ENCODE data around the gene TBX6.
"Not testable (repeated sequence)": the region's sequence is repeated elsewhere in the genome, so short reads cannot be mapped to it uniquely, and the experiment has no call there.

TBX6 gene

DNA sequence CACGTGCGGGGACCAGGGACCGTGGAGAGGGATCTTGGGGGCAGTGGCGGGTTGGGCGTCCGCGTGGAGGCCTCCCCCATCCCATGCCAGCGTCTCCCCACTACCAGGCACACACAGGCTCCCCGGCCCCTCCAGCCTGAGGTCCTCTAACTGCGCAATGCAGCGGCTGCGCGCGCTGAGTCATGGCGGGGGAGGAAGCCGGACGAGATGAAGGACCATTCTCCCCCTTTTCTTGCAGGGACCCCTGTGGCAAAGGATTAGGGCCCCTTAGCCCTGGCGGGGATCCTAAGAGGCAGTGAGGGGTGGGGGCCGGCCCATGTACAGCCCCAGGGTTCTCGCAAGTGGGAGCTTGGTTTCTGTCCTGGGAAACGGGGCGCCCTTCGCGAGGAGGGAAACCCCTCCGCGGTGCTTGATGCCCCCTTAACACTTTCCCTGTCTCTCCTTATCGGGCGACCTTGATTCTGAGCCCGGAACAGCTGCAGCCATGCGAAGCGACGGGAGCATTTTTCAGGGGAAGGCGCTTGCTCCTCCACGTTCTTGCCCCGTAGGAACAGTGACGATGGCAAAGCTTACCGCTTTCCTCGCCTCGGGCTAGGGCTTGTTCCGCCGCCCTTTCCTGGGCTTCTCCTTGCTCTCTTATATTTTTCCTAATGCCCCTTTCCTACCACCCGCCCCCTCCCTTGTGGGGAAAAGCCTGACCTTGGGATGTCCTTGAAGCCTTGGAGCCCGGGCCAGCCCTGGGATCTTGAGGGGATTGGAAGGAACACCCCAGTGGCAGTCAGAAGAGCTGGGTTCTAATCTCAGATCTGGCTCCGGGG lies 25.6 kb downstream of the TBX6 start:
- peak; percentile 59 for DNase-seq

DNA sequence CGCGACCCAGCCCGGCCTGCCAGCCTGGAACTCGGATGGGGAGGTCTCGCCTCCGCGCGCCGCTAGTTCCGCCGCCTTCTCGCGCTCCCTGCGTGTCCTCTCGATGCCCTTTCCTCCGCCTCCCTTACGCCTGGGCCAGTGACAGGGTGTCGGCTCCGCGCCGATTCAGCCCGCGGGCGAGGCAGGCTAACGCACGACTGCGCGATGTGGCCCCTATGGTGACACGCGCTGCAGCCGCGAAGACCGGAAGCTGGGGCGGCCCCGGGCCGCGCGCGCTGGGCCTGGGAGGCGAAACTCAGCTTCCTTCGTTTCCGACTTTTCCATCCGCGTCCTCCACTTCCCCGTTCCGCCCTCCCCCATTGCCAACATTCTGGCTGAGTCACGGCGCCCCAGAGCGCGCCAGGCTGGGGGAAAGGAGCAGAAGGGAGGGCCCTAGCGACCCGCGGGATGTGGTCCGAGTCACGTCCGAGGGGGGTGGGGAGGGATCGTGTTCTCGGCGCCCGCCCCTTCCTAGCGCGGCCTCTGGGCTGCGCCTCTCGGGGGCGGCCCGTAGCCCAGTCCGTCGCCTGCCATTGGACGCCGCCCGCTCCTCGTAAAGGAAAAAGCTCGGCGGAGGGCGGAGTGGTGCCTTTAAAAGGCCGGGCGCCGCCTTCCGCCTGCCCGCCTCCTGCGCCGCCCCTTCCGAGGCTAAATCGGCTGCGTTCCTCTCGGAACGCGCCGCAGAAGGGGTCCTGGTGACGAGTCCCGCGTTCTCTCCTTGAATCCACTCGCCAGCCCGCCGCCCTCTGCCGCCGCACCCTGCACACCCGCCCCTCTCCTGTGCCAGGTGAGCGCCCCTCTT lies 26.4 kb downstream of the TBX6 start, which contains the start of gene ALDOA:
TSS of gene ALDOA (plus strand) at position 659 of the 841 bp plus-strand sequence. CDS start 1,138 bp downstream, outside the sequence.
- peak; percentile 95 for DNase-seq

DNA sequence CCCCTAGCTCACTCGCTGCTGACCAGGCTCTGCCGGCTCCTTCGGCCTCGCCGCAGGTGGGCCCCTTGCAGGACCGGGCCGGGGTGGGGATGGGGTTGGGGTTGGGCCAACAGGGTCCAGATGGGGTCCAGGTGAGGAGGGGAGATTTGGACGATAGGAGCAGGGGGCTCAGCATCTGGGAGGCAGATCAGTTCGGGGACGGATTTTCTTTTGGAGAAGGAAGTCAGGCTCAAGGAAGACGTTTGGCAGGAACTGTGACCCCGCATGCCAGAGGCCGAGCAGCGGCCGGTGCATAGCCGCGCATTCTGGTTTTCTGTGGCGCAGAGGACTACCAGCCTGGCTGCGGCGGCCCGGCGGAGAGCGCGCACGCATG lies 27.0 kb downstream of the TBX6 start:
- no peak for DNase-seq

DNA sequence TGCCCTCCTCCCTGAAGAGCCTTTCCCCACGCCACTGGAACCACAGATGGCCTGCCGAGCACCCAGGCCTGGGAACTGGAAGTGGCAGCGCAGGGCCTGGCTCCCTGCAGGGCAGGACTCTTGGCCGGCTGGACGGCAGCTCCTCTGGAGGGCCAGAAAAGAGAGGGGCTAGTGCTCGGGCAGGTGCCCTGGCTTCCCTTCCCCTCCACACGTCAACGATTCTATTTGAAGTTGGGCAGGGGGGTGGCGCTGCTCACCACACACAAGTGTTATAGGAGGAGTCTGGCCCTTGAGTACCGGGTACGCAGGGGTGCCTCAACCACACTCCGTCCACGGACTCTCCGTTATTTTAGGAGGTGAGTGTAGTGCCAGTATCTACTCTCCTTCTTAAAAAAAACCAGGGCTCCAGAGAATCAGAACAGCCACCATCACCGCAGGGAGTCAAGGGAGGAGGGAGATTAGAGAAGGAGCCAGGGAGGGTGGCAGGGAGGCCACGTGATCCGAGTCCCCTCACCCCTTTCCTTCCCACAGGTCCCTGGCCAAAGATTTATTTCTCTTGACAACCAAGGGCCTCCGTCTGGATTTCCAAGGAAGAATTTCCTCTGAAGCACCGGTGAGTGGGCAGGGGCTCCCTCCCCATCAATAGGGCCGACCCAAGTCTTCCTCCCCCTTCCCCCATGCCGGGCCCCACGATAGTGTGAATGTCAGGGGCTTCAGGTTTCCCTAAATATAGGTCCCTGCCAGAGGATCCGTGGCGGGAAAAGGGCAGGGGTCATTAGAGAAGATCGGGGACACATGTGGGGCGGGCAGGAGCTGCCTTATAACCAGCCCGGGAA lies 27.6 kb downstream of the TBX6 start:
- DNase-seq = peak; percentile 72

DNA sequence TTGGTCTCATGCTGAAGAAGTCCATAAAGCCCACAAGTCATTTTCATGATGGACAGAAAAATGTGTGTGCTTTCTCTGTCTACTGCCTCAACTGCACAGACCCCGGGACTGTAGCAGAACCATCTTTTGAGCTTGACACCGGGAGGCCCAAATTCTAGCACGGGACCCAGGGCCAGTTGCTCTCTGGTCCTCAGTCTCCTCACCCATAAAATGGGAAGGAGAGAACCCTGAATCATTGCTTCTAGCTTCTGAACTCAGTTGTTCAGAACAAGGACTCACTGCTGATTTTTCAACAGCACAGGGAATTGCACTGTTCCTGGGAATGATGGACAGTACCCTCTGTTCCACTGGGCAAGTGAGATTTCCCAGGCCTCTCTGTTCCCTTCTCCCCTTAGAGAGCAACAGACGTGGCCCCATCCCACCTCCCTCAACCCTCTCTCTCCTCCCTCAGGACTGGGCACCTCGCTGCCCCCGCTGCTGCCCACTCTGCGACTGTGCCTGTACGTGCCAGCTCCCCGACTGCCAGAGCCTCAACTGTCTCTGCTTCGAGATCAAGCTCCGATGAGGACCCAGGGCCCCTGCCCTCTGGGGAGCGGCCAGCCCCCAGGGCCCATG lies 28.3 kb downstream of the TBX6 start:
- DNase-seq = no peak

DNA sequence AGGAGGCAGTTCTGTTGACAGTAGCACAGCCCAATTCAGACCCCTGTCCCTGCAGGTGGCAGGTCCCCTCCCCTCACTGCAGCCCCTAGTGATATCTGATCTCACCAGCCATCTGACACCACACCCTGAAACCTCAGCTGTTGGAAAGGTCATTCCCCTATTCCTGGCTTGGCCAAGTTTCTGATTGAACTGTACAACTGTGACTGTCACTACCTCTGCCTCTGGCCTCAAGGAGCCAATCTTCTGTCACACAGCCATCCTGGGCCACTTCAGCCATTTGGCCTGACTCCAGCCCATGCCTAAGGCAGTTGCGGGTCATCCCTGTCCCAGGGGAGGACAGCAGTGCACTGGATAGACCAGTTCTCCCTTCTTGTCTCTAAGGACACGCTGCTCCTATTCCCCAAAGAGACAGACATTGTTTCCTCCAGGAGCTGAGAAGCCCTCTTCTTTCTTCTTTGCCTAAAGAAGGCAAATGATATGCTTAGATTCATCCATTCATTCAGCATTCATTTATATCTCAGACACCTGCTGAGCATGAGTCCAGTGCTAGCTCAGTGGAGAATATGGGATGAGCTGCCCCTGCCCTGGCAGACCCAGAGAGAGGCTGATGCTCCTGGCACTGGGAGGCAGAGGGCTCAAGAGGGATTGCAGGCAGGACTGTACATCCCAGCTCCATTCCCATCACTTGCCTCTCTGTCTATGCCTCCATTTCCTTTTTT lies 30.7 kb downstream of the TBX6 start:
- DNase-seq = no peak

DNA sequence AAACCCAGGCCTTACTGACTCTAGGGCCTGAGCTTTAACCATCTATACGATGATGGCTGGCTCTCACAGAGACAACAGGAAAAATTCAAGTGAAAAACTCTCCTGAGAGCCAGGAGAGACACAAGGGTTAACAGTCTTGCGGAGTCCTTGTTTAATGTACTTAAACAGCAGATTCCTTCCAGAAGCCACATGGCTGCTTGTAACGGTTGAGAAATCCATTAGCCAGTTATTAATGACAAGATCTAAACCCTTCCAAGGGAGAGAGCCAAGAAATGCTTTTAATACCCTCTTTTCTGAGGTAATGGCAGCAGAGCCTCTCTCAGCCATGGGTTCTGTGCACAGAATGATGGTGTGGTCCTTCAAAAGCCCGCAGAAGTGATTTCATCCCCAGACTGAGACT lies 31.4 kb downstream of the TBX6 start:
- no peak for DNase-seq

DNA sequence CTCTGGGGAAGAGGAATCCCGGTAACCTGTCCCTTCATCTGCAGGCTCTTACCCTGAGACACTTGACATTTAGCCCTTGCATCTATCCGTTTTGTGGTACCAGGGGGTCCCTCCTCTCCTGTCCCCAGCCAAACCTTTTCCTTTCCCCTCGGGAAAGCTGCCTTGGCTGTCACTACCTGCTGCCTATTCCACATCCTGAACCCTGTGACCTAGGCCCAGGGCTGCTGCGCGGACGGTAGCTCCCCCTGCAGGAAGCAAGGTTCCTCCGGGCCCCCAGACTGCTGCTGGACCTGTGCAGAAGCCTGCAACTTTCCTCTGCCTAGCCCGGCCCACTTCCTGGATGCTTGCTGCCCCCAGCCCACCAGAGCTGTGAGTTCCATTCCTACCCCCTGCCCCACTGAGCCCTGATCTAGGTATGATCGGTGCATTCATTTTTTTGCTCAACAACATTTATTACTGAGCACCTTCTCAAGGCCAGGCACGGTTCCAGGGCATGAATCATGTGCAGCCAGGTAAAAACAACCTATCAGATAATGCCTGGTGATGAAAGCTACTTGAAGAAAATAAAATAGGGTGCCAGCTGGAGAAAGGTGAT lies 36.7 kb downstream of the TBX6 start:
- DNase-seq = peak; percentile 51

DNA sequence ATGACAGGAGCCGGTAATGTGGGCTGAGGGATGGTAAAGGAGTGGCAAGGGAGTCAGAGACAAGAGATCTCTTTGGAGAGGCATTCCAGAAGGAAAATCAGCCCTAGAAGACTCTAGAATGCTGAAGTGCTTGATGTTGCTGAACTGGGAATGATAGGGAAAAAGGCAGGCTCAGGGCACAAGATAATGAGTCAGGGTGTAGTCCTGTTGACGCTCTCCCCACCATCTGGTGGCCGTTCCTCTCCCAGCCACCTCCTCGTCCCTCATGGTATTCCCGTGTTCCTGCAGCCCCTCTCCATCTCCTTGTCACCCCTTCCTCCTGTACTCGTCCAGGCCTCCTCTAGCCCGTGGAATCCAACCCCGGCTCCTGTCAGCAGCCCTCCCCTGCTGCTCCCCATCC lies 37.3 kb downstream of the TBX6 start:
- no peak for DNase-seq

DNA sequence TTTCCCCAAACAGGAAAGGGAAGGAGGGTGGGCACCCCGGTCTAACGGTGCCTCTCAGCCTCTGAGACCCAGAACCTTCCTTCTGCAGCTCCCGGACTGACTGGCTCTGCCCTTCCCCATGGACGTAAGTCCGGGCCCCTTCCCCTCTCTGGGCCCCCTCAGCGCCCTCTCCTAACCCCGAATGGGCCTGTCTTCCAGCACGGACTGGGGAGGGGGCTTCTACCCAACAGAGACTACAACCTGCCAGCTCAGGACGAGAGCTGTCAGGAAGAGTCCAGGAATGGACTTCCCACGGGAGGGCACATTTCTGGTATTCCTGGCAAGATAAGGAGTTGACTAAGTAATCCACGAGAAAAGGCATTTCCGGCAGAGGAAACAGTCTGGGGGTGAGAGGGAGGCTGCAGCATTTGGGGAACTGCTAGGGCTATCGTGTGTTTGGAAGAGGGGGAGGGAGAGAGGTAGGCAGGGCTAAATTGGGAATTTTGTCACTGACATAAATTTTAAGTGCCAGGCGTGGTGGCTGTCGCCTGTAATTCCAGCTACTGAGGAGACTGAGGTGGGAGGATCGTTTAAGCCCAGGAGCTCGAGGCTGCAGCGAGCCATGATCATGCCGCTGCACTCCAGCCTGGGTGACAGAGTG lies 38.2 kb downstream of the TBX6 start:
- no peak for DNase-seq

DNA sequence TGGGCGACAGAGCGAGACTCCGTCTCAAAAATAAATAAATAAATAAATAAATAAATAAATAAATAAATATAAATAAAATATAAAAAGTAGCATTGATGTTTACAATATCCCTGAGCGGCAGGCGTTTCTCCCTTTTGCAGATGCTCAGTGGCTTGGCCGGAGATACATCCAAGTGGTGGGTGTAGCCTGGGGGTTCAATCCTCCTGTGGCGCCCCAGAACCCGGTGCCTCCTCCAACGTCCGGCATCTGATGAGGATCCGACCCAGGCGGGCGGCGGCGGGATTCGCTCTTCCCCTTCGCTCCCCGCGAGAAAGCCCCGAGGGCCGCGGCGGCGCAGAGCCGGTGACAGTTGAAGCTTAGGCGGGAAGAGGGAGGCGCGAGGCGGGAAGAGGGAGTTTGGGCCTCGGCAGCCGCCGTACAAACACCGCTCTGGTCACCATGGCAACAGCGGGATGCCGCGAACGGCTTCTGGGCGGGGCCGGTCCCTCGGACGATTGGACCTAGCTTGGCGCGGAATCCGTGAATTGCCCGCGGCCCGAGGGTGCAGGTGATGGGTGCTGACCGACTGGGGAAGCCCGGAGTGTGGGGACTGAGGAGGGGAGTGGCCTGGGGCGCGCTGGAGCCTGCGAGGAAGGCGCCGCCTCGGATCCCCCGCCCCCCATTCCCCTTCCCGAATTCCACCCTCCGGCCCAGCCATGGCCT lies 38.9 kb downstream of the TBX6 start:
- peak; percentile 91 for DNase-seq

DNA sequence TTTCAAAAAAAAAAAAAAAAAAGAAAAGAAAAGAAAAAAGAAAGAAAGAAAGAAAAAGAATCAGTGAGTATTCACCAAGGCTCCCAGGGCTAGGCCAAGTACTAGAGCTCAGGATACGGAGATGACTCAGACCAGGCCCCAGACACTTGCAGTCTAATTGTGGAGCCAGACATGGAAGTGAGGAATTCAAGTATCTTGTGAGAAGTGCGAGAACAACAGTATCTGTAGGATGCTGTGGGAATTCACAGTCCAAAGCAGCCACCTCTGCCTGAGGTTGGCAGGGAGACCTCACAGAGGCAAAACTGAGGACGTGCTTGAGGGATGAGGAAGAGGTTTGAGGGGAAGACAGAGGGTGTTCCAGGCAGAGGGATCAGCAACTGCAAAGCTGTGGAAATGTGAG lies 40.2 kb downstream of the TBX6 start:
- no peak for DNase-seq

DNA sequence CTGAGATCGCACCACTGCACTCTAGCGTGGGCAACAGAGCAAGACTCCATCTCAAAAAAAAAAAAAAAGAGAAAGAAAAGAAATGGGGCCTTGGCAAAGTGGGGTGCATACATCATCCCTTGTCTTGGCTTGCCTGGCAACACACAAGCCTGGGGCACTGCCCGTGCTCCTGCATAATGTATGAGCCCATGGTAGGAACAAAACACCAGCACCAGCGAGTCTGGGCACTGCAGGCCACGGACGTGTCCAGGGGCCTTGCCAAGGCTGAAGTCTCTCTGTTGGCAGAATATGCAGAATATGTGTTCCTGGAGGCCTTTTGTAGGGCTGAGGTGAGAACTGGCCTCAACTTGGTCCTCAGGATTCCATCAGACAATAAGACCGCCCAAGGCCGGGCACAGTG lies 41.9 kb downstream of the TBX6 start:
- no peak for DNase-seq

DNA sequence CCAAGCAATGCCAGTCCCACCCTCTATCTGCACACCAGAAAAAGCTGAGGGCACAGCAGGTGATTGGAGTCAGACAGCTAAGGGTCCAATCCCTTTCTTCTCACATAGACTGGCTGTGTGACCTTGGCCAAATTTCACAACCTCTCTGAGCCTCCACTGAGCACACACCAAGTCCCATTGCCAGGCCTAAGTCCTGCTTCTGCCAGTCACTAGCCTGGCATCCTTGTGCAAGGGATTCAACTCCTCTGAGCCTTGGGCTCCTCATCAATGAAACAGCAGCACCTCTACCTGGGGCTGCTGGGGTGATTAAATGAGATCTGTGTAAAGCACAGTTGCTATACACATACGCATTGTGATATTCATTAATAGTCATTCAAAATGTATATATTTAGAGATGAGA lies 45.1 kb downstream of the TBX6 start:
- no peak for DNase-seq

DNA sequence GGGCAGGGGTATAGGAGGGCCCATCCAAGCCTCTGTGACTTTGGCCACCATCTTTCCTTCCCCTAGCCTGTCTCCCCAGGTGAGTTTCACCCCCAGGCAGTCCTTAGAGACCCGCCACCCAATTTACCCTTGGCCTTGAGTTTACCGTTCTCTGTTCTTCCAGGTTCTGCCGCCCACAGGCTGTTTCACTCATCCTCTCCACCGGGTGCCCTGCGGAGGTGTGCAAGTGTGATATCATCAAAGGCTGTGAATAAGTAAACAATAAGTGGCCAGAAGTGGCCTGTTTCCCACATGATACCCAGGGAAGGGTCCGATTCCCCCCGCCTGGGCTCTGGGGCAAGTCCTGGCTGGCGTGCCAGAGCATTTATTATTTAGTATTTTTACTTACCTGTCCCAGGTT lies 45.5 kb downstream of the TBX6 start:
- no peak for DNase-seq

DNA sequence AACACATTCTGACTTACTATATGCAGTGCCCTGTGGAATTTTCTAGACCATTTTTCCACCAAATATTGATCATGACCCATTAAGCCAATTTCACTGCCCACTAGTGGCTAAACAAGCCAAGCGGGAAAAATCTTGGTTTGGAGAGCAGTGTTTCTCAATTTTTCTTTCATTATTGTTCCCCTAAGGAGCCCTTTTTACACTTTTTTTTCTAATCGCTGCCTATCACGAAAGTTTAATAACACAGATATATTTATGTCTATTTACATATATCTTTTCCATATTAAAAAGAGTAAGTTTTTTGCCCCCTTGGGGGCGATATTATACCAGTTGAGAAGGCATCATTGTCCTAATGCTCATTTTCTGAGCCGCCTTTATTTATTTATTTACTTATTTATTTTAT lies 49.9 kb downstream of the TBX6 start:
- no peak for DNase-seq

DNA sequence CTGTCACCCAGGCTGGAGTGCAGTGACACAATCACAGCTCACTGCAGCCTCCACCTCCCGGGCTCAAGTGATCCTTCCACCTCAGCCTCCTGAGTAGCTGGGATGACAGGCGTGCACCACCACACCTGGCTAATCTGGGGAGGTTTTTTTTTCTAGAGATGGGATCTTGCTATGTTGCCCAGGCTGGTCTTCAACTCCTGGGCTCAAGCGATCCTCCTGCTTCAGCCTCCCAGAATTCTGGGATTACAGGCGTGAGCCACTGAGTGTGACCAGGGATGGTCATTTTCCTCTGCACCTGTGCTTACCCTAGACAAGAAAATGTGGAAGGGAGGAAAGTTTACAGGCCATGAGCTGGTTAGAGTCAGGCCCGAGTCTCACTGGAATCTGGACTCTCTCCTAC lies 51.0 kb downstream of the TBX6 start:
- DNase-seq = not testable (repeated sequence)

DNA sequence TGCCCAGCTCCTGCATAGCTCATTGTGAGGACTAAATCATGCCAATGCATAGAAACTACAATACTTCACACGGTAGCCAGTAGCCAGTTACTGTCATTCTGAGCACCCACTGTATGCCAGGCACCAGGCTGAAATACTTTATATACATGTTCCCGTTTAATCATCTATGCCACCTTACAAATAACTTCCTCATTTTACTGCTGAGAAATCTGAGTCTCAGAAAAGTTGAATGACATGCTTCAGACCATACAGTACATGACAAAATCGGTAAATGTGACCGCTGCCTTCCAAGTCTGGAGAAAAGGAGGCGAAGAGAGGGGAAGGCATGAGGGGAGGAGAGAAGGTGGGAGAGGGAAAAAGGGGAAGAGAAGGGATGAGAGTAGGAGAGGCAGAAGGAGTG lies 51.5 kb downstream of the TBX6 start:
- DNase-seq = no peak
